HEK293 (cell line): ENCODE results near the gene CNTN4.

Experiments
- CTCF ChIP-seq: fragments of 450-650 bp; formaldehyde crosslinking; IDR thresholded peaks from 2 replicates; pipeline ENCODE4 v1.5.1; 2016; ENCODE audit warnings: missing biosample characterization, missing genetic modification characterization
- PRDM4 ChIP-seq: fragments of 450-650 bp; formaldehyde crosslinking; IDR thresholded peaks from 2 replicates; pipeline ENCODE4 v1.5.1; 2017; ENCODE audit warnings: missing biosample characterization, missing genetic modification characterization
- YY1 ChIP-seq: fragments of 450-650 bp; formaldehyde crosslinking; IDR thresholded peaks from 2 replicates; pipeline ENCODE4 v1.5.1; 2018; ENCODE audit warnings: missing biosample characterization, missing genetic modification characterization
- ZNF311 ChIP-seq: fragments of 450-650 bp; formaldehyde crosslinking; IDR thresholded peaks from 2 replicates; pipeline ENCODE4 v1.5.1; 2017; ENCODE audit warnings: missing biosample characterization, missing genetic modification characterization, borderline replicate concordance
- ZNF555 ChIP-seq: fragments of 450-650 bp; formaldehyde crosslinking; conservative IDR thresholded peaks from 2 replicates; pipeline ENCODE4 v1.5.1; 2017; ENCODE audit warnings: missing biosample characterization, mild to moderate bottlenecking, missing genetic modification characterization, inconsistent platforms

GRCh38 chr3:3064297-3064696 is 965.6 kb downstream of the CNTN4 start:
- TF ChIP-seq CTCF (tag by site-specific recombination) (no peak), ZNF311 (no peak), PRDM4 (tag by site-specific recombination) (no peak), ZNF555 (tag by site-specific recombination) (no peak), YY1 (tag by site-specific recombination) (no peak)
